T-helper 2 cell (primary cell): ENCODE measurements around the gene P4HTM.

Experiments used
- DNase-seq, 5 experiments: peaks; one replicate each; pipeline versions ENCODE4 v3.0.0 to v3.0.0-alpha.2; 2012 to 2022
- total RNA-seq, 2 donors: gene quantifications; one replicate each; lab custom pipeline; 2026; lab: John Stamatoyannopoulos, UW

P4HTM gene
- 60.2 to 66.1 reads per million in 2 donors for total RNA-seq

GRCh38 chr3:48989796-48990635 lies at the start of gene P4HTM:
Gene P4HTM (plus strand): TSS chr3:48990241. CDS start chr3:48990257, 16 bp downstream.
- DNase-seq: peak; percentile 37 to 81 (median 65)

DNA sequence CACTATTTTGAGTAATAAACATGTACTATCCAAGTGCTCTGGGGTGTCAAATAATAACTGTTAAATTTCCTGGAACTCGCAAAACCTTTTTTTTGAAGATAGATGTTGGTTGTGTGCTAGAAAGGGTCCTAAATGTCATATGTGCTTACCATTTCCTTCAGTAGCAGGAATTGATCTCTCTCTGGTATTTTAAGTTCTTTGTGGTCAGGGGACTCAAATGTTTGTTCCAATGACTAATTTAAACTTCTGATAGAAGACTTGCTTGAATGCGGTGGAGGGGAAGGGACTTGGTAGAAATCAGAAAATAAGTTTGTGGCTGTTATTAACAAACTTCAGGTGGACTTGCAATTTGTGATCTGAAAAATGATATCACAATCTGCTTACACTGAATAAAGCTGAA lies 44.6 kb upstream of the P4HTM start:
- DNase-seq: no peak

DNA sequence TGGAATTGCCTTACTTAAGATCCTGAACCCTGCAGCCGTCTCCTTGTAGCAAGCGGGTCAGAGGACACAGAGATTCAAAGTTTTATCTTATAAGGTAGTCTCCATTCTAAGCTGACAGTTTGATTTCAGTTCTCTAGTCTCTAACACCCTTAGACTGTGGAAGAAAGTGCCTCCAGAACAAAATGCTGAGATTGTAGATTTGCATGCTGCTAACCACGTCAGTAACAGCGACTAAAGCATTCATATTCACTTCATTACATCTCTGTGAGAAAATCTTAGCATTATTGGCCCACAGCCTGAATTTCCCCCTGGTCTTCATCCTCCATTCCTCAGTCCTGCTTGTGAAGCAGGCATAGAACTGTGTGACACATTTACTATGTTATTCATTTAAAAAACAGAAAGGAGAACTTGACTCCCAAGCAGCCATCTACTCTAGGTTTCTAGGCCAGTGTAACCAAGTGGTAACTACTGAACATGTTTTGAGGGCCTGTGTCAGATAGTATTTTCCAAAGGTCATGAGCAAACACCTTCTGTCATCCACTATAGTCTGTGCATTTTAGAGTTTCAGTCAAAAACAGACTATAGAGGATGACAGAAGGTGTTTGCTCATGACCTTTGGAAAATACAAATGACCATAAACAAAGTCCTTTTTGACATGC lies 44.0 kb upstream of the P4HTM start:
- DNase-seq: no peak

DNA sequence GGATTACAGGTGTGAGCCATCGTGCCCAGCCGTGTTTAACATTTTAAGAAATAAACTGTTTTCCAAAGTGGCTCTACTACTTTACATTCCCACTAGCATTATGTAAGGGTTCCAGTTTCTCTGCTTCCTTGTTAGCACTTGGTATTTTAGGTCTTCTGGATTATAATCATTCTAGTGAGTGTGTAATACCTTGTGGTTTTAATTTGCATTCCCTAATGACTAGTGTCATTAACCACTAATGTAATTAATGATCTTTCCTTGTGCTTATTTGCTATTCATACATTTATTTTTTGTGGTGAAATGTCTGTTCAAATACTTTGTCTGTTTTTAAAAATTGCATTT lies 40.7 kb upstream of the P4HTM start:
- no peak for DNase-seq

- no peak for DNase-seq
These were observed 40.0 kb upstream of the P4HTM start for GRCh38 chr3:48950051-48950450.

- no peak for DNase-seq
These were observed 38.3 kb upstream of the P4HTM start for GRCh38 chr3:48951764-48952163.

GRCh38 chr3:48952510-48953118 lies 37.4 kb upstream of the P4HTM start:
- DNase-seq: peak; percentile 8 to 30 (median 19)

GRCh38 chr3:48957006-48957705 lies 32.9 kb upstream of the P4HTM start:
- DNase-seq: no peak

- no peak for DNase-seq
These were observed 29.1 kb upstream of the P4HTM start for GRCh38 chr3:48960841-48961413.

GRCh38 chr3:48962340-48962739 lies 27.7 kb upstream of the P4HTM start:
- no peak for DNase-seq

- DNase-seq: no peak
These were observed 27.1 kb upstream of the P4HTM start for GRCh38 chr3:48962939-48963338.

DNA sequence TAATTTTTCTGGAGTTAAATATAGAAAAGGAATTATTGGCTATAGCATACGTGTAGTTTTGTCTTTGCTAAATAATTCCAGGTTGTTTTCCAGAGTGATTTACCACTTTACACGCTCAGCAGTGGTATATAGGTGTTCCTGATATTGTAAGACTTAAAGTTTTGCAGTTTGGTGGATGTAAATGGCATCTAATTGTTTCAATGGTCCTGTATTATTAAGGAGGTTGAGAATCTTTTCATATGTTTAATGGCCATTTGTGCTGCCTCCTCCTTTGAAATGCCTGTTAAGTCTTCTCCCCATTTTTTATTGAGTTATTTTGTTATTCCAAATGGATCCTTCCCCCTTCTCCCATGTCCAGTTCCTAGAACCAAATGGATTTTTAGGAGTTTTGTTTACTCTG lies 26.4 kb upstream of the P4HTM start:
- no peak for DNase-seq

DNA sequence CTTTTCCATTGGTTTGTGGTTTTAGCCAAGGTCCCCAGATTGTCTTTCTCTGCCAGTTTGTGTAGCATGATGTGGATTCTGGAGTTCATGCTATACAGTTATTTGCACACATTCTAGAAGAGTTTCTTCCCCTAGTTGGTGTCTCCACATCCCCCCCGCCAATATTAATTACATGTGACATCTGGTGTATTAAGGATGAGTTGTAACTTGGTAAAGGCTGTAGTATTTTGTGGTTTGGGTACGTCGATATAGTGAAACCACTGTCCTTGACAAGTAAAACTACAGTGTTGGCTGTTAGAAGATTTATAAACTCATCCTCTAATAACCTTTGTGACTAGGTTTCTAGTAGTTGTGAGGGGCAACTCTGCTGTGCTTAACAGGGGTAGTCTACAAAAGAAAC lies 23.7 kb upstream of the P4HTM start:
- DNase-seq: peak in 1 of 5 experiments; percentile 59

DNA sequence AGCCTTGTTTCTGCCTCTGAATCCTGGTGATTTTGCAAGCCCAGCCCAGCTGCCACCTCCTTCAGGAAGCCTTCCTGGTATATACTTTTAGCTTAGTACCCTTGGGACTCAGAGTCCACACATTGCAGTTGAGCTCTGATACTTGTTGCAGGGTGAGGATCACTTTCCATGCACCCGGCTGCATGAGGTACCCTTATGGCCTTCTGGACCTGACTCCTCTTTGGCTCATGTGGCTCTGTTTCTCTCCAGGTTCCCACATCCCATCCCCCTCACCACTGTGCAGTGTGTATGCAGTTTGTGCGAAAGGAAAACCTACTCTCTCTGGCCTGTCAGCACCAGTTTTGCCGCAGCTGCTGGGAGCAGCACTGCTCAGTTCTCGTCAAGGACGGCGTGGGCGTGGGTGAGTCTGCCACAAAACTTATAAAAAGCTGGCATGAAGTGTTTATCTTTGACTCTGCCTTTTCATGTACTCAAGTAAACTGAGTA lies 23.1 kb upstream of the P4HTM start:
- peak in 2 of 5 experiments; percentile 11 to 31 for DNase-seq

- no peak for DNase-seq
These were observed 19.5 kb upstream of the P4HTM start for GRCh38 chr3:48970586-48970985.

DNA sequence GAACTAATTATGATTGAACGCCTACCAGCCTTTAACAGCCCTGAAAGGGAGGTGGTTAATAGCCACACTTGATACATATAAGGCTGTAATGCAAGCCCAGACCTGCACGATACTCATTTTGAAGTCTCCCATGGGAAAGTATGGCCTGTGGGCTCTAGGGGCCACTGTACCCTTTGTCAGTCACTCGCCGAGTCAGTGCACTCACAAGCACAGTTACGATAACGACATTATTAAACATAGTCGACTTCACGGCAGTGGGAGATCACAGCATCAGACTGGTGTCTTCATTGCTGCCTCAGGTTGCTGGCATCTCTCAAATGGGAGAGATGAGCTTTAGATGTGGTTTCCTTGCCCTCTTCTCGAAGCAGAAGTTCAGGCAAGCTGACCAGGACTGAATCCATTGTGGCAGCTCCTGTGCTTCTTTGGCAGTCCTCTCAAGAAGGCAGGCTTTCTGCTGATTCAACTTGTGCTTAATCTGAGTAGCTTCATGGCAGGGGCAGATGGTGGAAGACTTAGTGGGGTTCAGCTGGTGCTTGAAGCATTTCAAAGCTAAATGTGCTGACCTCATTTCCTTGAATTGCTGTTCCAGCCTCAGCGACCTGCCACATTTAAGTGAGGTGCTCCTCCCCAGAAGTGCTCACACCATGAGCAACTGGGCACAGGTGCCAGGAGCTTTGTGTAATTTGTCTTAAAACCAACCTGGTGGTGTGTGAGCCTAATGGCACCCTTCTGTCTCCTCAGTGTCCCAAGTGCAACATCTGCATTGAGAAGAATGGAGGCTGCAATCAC lies 15.8 kb upstream of the P4HTM start:
- no peak for DNase-seq

GRCh38 chr3:48979451-48979850 lies 10.6 kb upstream of the P4HTM start:
- no peak for DNase-seq

DNA sequence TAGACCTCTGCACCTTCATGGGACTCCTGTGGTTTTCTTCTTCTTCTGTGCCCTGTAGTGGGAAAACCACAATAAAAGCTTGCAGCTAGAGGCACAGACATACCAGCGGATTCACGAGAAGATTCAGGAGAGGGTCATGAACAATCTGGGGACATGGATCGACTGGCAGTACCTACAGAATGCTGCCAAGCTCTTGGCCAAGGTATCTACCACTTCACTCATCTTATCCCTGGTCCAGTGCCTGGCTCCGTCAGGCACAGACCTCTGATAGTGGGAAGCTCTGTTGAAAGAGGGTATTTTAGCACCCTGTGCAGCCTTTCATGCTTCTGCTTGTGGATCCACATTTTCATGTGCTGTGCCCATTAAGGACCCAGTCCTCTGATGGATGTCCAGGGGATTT lies 9.7 kb upstream of the P4HTM start:
- DNase-seq: no peak

- DNase-seq: no peak
These were observed 8.0 kb upstream of the P4HTM start for GRCh38 chr3:48982016-48982415.

- no peak for DNase-seq
These were observed 7.4 kb upstream of the P4HTM start for GRCh38 chr3:48982686-48983085.

DNA sequence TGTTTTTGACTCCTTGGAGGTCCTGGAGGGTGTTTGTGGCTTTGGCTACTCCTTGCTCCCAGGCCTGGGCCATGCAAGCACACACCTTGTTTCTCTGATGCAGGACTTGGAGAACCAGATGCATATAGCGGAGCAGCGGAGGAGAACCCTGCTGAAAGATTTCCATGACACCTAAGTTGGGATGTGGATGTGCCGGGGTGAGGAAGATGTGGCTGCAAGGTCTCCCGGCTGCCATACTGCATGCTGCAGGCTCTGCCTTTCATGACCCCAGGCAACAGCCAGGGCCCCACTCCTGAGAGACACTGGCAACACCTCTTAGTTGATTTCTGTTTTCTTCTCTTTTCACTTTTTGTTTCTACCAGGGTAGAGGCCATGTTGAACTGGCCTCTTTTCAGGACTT lies 6.9 kb upstream of the P4HTM start:
- DNase-seq: no peak

DNA sequence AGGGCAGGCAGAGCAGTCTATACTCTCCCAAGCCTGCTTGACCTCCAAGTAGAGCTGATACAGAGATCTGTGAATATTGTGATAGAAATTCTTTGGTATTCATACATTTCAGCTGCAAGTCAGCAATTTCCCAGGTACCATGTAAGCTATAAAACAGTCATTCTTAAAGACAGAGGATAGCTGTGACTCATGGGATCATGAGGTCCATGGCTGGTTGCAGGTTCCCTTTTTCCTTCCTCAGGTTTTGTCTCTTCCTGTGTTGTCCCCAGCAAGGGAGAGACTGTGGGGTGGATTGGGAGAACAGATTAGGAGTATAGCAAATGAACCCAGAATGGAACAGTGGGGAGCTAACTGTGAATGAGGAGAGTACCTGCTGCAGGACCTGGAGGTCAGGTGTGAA lies 5.4 kb upstream of the P4HTM start:
- DNase-seq: no peak
